Measurements from ENCODE around the gene MRPS11.
"Not testable (repeated sequence)": the region's sequence is repeated elsewhere in the genome, so short reads cannot be mapped to it uniquely, and the experiment has no call there.

Gene MRPS11

DNA sequence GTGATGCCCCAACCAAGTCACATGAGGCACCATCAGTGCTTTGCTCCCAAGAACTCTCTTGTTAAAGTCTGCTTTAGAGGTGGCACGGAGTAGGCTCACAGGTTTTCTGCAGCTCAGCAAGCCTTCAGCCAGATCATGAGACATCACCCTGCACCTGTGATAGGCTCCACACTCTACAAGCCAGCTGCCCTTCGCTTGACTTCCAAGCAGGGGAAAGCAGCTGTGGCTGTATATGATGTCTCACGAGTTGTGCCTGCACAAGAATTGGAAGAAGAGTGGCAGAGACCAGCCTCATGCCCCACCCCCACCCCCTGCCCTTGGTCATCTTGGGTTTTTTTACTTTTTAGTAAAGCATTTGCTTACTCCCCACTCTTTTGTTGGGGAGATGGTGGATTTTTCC is 22.5 kb downstream of the MRPS11 start:
- DNase-seq (ENCODE audit: low spot score) = no peak

- DNase-seq (ENCODE audit: low spot score) = no peak
These were observed 23.6 kb downstream of the MRPS11 start for GRCh38 chr15:88491158-88491557.

DNA sequence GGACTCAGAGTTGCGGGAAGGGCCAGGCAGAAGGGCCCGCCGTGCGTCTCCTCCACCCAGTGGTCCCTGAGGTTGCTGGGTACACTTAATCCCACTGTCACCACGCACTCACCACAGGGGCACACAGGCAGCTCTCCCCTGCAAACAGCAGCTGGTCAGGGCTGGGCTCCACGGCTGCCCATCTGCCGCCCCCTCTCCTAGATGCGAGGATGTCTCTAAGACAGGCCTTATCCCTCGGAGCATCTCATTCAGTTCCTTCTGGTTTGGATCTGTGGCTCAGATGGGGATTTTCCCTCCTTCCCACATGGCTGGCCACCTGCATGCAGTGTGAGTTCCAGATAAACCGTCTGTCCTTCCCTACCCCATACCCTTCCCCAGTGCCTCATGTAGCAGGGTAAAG is 26.3 kb downstream of the MRPS11 start:
- DNase-seq (ENCODE audit: low spot score) = no peak

DNA sequence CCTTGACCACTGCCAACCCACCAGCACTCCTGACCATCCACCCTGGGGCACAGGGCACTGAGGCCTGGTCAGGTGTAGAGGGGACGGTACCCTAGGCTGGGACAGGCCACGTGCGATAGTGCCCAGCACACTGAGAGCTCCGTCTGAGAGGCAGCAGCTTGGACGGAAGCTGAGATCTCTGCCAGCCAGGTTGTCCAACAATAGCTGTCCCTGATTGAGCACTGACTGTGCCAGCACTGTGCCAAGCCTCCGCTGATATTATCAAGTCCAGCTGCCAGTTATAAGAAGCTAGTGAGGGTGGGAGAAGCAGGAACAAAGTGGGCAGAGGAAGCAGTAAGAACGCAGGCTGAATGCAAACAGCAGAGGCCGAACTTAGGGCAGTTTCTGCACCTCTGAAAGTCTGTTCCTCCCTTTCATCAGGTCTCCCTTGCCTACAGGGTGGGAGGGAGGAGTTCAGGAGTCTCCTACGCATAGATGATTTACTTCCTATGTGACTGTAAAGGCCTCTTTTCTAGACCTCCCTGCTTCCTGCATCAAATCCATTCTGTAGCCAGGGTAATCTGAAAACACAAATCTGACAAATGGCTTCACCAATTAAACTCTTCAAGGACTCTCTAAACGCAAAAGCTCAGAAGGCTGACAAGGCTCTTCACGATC is 29.7 kb downstream of the MRPS11 start:
- no peak for DNase-seq (ENCODE audit: low spot score)

GRCh38 chr15:88498996-88499395 is 31.5 kb downstream of the MRPS11 start:
- DNase-seq (ENCODE audit: low spot score) = no peak

DNA sequence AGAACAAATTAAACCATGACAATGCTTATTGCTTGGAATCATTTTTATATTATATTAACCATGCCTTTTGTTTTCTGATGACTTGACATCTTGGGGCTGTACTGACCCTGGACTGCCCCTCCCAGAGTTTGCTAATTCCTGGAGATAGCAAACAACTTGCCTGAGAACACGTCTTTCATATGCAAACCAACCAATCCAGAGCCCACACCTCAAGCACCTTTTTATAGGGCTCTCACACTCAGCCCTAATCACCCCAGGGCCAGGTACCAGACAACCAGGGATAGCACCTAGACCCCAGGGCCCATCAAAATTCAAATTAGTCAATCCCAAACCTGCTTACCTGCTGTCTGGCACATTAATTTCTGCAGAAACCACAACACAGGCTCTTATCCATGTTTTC is 36.9 kb downstream of the MRPS11 start:
- no peak for DNase-seq (ENCODE audit: low spot score)

GRCh38 chr15:88505721-88506120 is 38.2 kb downstream of the MRPS11 start:
- DNase-seq (ENCODE audit: low spot score) = no peak

DNA sequence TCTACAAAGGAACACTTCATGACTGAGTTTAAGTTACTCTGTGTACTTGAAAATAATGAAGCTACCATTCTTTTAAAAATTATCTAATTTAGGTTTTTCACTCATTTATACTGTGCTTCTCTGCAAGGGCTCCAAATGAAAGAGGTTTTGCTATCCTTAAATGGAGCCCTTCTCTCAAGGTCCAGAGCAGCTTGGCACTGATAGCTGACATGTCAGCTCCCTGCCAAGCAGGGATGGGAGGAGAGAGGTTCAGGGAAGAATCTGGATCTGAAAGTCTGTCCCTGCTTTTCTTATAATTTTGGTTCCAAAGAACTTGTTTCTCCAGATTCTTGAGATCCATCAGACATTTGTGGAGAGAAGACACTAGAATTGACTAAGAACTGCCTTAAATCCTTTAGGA is 39.1 kb downstream of the MRPS11 start:
- DNase-seq (ENCODE audit: low spot score) = no peak

DNA sequence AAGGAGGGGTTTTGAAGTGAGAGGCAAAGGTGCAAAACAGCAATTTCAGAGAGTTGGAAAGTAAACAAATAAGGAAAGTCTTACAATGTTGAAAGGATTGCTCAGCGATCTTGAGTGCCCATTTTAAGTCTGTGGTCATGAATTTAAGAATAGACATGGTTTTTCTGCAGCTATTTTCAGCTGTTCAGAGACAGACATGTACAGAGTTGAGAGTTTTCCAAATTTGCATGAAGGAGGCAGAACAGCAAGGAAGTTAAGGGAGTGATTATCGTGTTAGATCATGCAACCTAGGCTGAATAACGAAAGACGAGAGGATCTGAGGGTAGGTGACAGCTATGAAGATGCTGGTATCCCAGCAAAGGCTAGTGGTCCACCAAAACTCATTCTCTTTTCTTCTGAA is 41.8 kb downstream of the MRPS11 start:
- DNase-seq (ENCODE audit: low spot score) = no peak

DNA sequence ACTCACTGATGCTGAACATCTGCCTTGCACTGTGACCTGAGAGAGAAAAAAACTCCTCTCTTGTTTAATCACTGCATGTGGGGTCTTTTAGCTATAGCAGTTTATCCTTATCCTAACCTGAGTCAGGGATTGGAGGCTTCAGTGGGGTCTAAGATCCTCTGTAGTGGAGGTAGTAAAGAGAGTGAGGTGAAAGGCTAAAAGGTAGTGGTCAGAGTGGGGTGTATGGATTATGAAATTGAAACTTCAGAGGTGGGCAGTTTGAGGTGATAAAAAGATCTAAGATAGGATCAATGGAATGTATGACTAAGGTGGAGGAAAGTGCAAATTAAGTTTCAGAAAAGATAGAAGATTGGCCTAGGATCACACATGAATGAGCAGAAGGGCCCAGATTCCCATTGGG is 42.5 kb downstream of the MRPS11 start:
- DNase-seq (ENCODE audit: low spot score) = no peak

DNA sequence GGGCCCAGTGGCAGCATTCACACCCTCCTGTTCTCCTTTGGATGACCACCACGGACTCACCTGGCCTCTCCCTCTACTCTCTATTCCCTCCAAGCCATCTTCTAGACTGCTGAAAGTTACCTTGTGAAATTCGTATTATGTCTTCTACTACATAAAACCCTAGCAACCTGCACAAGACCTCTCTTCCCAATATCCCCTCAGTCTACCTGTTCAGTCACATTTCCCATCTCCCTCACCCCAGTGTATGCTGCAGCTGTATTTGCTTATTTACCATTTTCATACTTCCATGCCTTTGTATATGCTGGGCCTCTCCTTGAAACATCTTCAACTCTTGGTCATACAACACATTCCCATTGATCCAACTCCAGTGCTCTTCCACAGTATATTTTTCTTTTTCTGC is 43.7 kb downstream of the MRPS11 start:
- no peak for DNase-seq (ENCODE audit: low spot score)

DNA sequence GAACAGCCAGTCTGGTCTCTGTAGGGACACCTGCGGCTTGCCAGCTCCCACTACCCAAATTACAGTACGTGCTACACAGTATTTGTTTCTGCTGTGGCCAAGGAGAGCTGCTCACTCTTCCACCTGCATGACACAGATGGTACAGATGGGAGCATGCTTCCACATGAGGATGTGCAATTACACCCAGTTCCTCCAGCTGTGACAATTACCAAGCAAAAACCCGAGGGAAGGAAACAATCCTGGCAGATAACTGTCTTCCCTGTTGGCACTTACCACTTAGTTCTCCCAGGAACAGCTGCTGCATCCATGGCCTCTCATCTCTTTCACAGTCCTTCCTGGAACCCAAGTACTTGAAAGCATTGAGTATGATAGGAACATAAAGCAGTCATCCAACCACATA is 44.6 kb downstream of the MRPS11 start:
- DNase-seq (ENCODE audit: low spot score) = no peak

- no peak for DNase-seq (ENCODE audit: low spot score)
These were observed 45.1 kb downstream of the MRPS11 start for GRCh38 chr15:88512601-88513000.

GRCh38 chr15:88513195-88513594 is 45.7 kb downstream of the MRPS11 start:
- DNase-seq (ENCODE audit: low spot score) = no peak

DNA sequence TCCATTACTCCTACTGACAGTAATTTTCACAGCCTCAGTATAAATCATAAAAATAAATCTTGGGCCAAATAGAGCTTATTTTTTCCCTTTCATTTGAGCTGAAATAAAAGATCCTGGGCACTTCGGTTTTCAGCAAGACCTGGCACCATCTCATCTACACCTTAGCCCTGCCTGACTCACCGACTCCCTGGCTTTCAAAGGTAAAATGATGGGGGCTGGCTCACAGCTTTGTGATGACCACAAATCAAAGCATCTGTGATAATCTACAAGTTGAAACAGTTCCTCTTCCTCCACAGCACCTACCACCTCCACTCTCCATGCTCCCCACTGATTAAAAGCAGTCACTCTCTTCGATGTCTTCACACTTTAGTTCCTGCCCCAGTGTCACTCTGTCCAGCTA is 51.4 kb downstream of the MRPS11 start:
- DNase-seq (ENCODE audit: low spot score) = no peak

- not testable (repeated sequence) for DNase-seq (ENCODE audit: low spot score)
These were observed 56.6 kb downstream of the MRPS11 start for GRCh38 chr15:88524094-88524493.

GRCh38 chr15:88525418-88525817 is 57.9 kb downstream of the MRPS11 start:
- DNase-seq (ENCODE audit: low spot score) = no peak

- no peak for DNase-seq (ENCODE audit: low spot score)
These were observed 58.9 kb downstream of the MRPS11 start for GRCh38 chr15:88526247-88526879.

- no peak for DNase-seq (ENCODE audit: low spot score)
These were observed 61.6 kb downstream of the MRPS11 start for GRCh38 chr15:88529021-88529630.
